Tibial nerve (tissue), 4 donors: Measurements from ENCODE around the gene POLDIP2. TPM values are rescaled to one million over a fixed set of nuclear protein-coding genes. Genes with fewer than 3 reads are reported as not detected.

ENCODE experiments used
- DNase-seq, 2 donors: peaks; one replicate each; pipeline ENCODE4 v3.0.0-alpha.2; 2019; ENCODE audit warnings: low spot score in 2 of 2
- H3K27ac ChIP-seq, 4 donors: fragments of 200-600 bp; sonication (generic) in 3 of 4; one replicate each; pipeline ENCODE4 v1.5.1; 2017 to 2019; ENCODE audit warnings: mild to moderate bottlenecking in 1 of 4
- H3K27me3 ChIP-seq, 2 donors: fragments of 200-600 bp; sonication (generic) in 1 of 2; one replicate each; pipeline versions ENCODE4 v1.5.1 to v1.6.0; 2017 to 2019
- H3K36me3 ChIP-seq, 3 donors: fragments of 200-600 bp; sonication (generic); one replicate each; pipeline ENCODE4 v1.5.1; 2018 to 2019
- H3K4me1 ChIP-seq, 4 donors: fragments of 200-600 bp; sonication (generic) in 3 of 4; one replicate each; pipeline ENCODE4 v1.5.1; 2017 to 2019
- H3K4me3 ChIP-seq, 4 donors: fragments of 200-600 bp; sonication (generic) in 3 of 4; one replicate each; pipeline ENCODE4 v1.5.1; 2017 to 2019; ENCODE audit warnings: mild to moderate bottlenecking in 1 of 4, moderate library complexity in 1 of 4
- H3K9me3 ChIP-seq, 4 donors: fragments of 200-600 bp; sonication (generic) in 3 of 4; one replicate each; pipeline ENCODE4 v1.5.1; 2017 to 2019
- CTCF ChIP-seq, 5 experiments: fragments of 200-600 bp in 3 of 5; fragments of 450-650 bp in 2 of 5; sonication (generic) in 3 of 5; IDR thresholded peaks; one replicate each; pipeline ENCODE4 v1.5.1; 2016 to 2019; ENCODE audit warnings: antibody characterized with exemption in 5 of 5, mild to moderate bottlenecking in 3 of 5, moderate library complexity in 2 of 5
- EP300 ChIP-seq, 2 donors: sonication (generic); formaldehyde crosslinking; IDR thresholded peaks; one replicate each; pipeline ENCODE4 v1.6.1; 2017; ENCODE audit warnings: antibody characterized with exemption in 2 of 2, mild to moderate bottlenecking in 1 of 2
- POLR2A ChIP-seq, 2 donors: fragments of 450-650 bp; IDR thresholded peaks; one replicate each; pipeline ENCODE4 v1.6.1; 2017; ENCODE audit warnings: antibody characterized with exemption in 2 of 2, mild to moderate bottlenecking in 2 of 2, moderate library complexity in 2 of 2
- WGBS, 2 donors: methylation state at CpG; one replicate each; pipeline ENCODE4 v1.1.5; 2018; 5-methylcytosine and 5-hydroxymethylcytosine counted together
- total RNA-seq, 4 donors: library from RNA; depleted of rRNA; stranded (reverse); fragments of >200 nt; gene quantifications; one replicate each; pipeline ENCODE4 v1.1.0, GENCODE V29; 2016

POLDIP2 gene
- total RNA-seq, 4 donors from 2014 or later, result 56.5 to 87.9 (median 66.6) TPM

- no peak overlapping the region for H3K4me3 ChIP-seq
- no peaks in the 10 kb centered on the region for H3K27me3 ChIP-seq
- 55 to 85% methylated on average over 2 of the region's 2 CpGs for WGBS, 2 donors
- no peaks in the 10 kb centered on the region for H3K9me3 ChIP-seq
- H3K36me3 ChIP-seq, result peaks cover 0 to 98% (median 0%) of the 10 kb centered on the region in 3 donors
- H3K4me1 ChIP-seq, result peaks cover 0 to 2% (median 0%) of the 10 kb centered on the region in 4 donors
- TF ChIP-seq CTCF (IDR thresholded peaks at IDR 0.05), result no peak
- no peak for TF ChIP-seq EP300 (IDR thresholded peaks at IDR 0.05)
- TF ChIP-seq POLR2A (IDR thresholded peaks at IDR 0.05), result no peak
- H3K27ac ChIP-seq, result no peak overlapping the region
- DNase-seq, result no peak
Observed at GRCh38 chr17:28395426-28395825, 38.1 kb upstream of the POLDIP2 start.

GRCh38 chr17:28394337-28395116 is 37.2 kb upstream of the POLDIP2 start:
- no peaks in the 10 kb centered on the region for H3K27me3 ChIP-seq
- 79 to 88% methylated on average over 7 of the region's 7 CpGs for WGBS, 2 donors
- no peak for DNase-seq
- TF ChIP-seq EP300 (IDR thresholded peaks at IDR 0.05) (no peak), POLR2A (IDR thresholded peaks at IDR 0.05) (no peak), CTCF (IDR thresholded peaks at IDR 0.05) (no peak)
- no peaks in the 10 kb centered on the region for H3K9me3 ChIP-seq
- peaks cover 0 to 2% (median 0%) of the 10 kb centered on the region in 4 donors for H3K4me1 ChIP-seq
- no peak overlapping the region for H3K27ac ChIP-seq
- H3K36me3 ChIP-seq, result peaks cover 0 to 98% (median 0%) of the 10 kb centered on the region in 3 donors
- H3K4me3 ChIP-seq, result no peak overlapping the region

GRCh38 chr17:28392491-28392890 is 35.2 kb upstream of the POLDIP2 start:
- no peaks in the 10 kb centered on the region for H3K27me3 ChIP-seq
- no peaks in the 10 kb centered on the region for H3K4me1 ChIP-seq
- no peak for DNase-seq
- H3K9me3 ChIP-seq, result no peaks in the 10 kb centered on the region
- H3K36me3 ChIP-seq, result peaks cover 0 to 98% (median 7%) of the 10 kb centered on the region in 3 donors
- no peak for TF ChIP-seq CTCF (IDR thresholded peaks at IDR 0.05)
- no peak for TF ChIP-seq POLR2A (IDR thresholded peaks at IDR 0.05)
- no peak for TF ChIP-seq EP300 (IDR thresholded peaks at IDR 0.05)
- 67 to 71% methylated on average over 10 of the region's 10 CpGs for WGBS, 2 donors
- no peak overlapping the region for H3K27ac ChIP-seq
- H3K4me3 ChIP-seq, result no peak overlapping the region

GRCh38 chr17:28391401-28391800 is 34.1 kb upstream of the POLDIP2 start:
- Histone ChIP-seq H3K4me3 (no peak overlapping the region), H3K36me3 (peaks cover 0 to 91% (median 7%) of the 10 kb centered on the region in 3 donors), H3K27me3 (no peaks in the 10 kb centered on the region), H3K27ac (no peak overlapping the region), H3K9me3 (no peaks in the 10 kb centered on the region), H3K4me1 (no peaks in the 10 kb centered on the region)
- 68 to 69% methylated on average over 2 of the region's 2 CpGs for WGBS, 2 donors
- DNase-seq, result no peak
- no peak for TF ChIP-seq CTCF (IDR thresholded peaks at IDR 0.05)

- WGBS, 2 donors, result 92 to 94% methylated on average over 1 of the region's 1 CpG
- no peak for TF ChIP-seq POLR2A (IDR thresholded peaks at IDR 0.05)
- TF ChIP-seq CTCF (IDR thresholded peaks at IDR 0.05), result no peak
- no peak for TF ChIP-seq EP300 (IDR thresholded peaks at IDR 0.05)
Observed at GRCh38 chr17:28390984-28391383, 33.7 kb upstream of the POLDIP2 start.

More at GRCh38 chr17:28390984-28391383, 33.7 kb upstream of the POLDIP2 start:
- no peak overlapping the region for H3K27ac ChIP-seq
- no peaks in the 10 kb centered on the region for H3K4me1 ChIP-seq
- H3K36me3 ChIP-seq, result peaks cover 0 to 91% (median 7%) of the 10 kb centered on the region in 3 donors
- H3K4me3 ChIP-seq, result no peak overlapping the region
- H3K9me3 ChIP-seq, result no peaks in the 10 kb centered on the region
- no peaks in the 10 kb centered on the region for H3K27me3 ChIP-seq
- no peak for DNase-seq
